Cardiac fibroblast (primary cell): ENCODE measurements around the gene RPS6KC1.

ENCODE experiments used
- DNase-seq, 2 donors: peaks; one replicate each; pipeline versions ENCODE4 v3.0.0 to v3.0.0-alpha.2; 2010; ENCODE audit warnings: low read depth in 2 of 2
- H3K4me3 ChIP-seq, 2 donors: replicated peaks in 1 of 2; 1 replicate in 1 of 2; 2 replicates in 1 of 2; pipeline ENCODE4 v1.5.1; 2011; ENCODE audit warnings: low read depth in 2 of 2, low read length in 2 of 2, mild to moderate bottlenecking in 2 of 2, moderate library complexity in 1 of 2
- CTCF ChIP-seq: IDR thresholded peaks from one replicate; pipeline ENCODE4 v1.5.1; 2011; ENCODE audit warnings: low read depth, mild to moderate bottlenecking, low read length, inconsistent platforms

The RPS6KC1 gene

GRCh38 chr1:213249395-213249794, 198.4 kb downstream of the RPS6KC1 start:
- no peak for TF ChIP-seq CTCF
- DNase-seq: no peak
- no peak overlapping the region for H3K4me3 ChIP-seq

GRCh38 chr1:213250041-213250440, 199.0 kb downstream of the RPS6KC1 start:
- DNase-seq: no peak
- TF ChIP-seq CTCF: no peak
- no peak overlapping the region for H3K4me3 ChIP-seq

- DNase-seq: no peak
- H3K4me3 ChIP-seq: no peak overlapping the region
- TF ChIP-seq CTCF: no peak
Measured at GRCh38 chr1:213250446-213250845, 199.4 kb downstream of the RPS6KC1 start.

GRCh38 chr1:213251972-213252371, 200.9 kb downstream of the RPS6KC1 start:
- no peak for TF ChIP-seq CTCF
- no peak for DNase-seq
- H3K4me3 ChIP-seq: no peak overlapping the region

GRCh38 chr1:213256438-213257087, 205.5 kb downstream of the RPS6KC1 start:
- no peak overlapping the region for H3K4me3 ChIP-seq
- no peak for TF ChIP-seq CTCF
- DNase-seq: no peak

- TF ChIP-seq CTCF: no peak
- no peak for DNase-seq
- H3K4me3 ChIP-seq: no peak overlapping the region
Measured at GRCh38 chr1:213260311-213261075, 209.5 kb downstream of the RPS6KC1 start.
